ENCODE measurements around the gene SBK3. TPM values are rescaled to one million over a fixed set of nuclear protein-coding genes. Genes with fewer than 3 reads are reported as not detected.
"Not testable (repeated sequence)": the region's sequence is repeated elsewhere in the genome, so short reads cannot be mapped to it uniquely, and the experiment has no call there.

The SBK3 gene
- total RNA-seq, 1 donor from 2014 or later = not detected

- intact Hi-C loops (cut with micrococcal nuclease) = no loop called here
These were observed 24.6 kb downstream of the SBK3 start for GRCh38 chr19:55520691-55521292.

GRCh38 chr19:55519451-55520311 lies 25.7 kb downstream of the SBK3 start:
- intact Hi-C loops (cut with micrococcal nuclease) = no loop called here

DNA sequence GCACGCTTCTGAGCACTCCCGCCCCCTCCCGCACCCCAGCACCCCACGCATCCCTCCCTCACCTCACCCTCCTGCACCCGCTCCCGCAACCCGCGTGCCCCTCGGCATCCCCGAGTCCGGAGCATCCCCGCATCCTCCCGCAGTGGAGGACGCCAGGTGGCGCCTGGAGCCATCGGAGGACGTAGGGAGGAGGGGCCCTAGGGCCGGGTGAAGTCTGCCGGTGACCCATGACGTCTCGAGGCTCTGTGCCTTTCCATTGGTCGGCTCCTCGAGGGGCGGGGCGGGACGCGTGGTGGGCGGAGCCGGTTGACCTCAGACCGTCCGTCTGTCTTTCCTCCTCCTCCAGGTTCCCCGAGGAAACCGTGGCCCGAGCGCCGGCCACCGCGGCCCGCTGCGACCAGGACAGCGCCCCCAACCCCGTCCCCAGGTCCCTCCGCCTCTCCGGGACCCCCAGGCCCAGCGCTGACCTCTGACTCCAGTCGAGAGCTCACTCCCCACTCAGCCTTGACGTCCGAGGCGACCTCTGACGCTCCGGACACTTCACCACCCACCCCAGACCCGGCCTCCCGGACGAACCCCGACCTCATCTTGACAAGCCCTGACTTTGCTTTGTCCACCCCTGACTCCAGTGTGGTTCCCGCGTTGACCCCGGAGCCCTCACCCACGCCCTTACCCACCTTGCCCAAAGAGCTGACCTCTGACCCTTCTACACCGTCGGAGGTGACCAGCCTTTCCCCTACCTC lies 28.3 kb downstream of the SBK3 start:
- intact Hi-C loops (cut with micrococcal nuclease) = loop anchor here (1.0 kb wide), 6 partner anchors 70 to 454 kb away; partner anchors contain the start of genes FIZ1, RDH13 and ZNF784

DNA sequence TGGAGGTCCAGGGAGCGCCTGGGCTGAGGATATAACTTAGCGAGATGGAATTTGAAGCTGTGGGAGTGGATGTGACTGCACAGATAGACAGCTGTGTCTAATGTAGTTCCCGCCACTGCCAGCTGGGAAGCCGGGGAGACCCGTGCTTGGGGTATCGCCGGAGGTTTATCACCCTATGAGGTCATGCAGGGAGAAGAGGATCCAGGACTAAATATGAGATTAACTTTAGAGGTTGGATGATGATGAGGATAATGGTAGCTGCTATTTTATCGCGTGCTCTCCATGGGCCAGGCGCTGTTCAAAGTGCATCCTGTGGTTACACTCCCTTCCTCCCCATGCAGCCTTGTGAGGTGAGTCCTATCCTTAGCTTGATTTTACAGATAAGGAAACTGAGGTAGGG lies 37.2 kb downstream of the SBK3 start:
- intact Hi-C loops (cut with micrococcal nuclease) = no loop called here

DNA sequence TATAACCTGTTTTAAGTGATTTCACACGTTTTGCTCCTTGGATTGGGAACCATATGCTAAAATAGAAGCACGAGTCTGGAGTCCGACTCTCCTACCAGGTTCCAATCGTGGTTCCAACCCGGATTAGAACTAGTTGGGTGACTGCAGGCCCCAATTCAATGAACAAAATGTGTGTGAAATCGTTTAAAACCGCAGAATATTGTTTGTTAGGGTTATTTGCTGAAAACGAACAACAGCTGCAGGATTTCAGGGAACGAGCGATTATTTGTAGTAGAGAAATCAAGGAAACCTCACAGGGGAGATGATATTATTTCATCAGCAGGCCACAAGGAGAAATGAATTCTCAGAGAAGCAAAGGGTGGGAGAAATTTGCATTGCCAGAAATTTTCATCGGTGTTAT lies 40.4 kb downstream of the SBK3 start:
- intact Hi-C loops (cut with micrococcal nuclease) = loop anchor here (5.0 kb wide), 2 partner anchors 118 to 623 kb away; partner anchors contain the start of gene RPL28

- intact Hi-C loops (cut with micrococcal nuclease) = loop anchor here (5.0 kb wide), 2 partner anchors 117 to 622 kb away; partner anchors contain the start of gene RPL28
These were observed 41.1 kb downstream of the SBK3 start for GRCh38 chr19:55504252-55504603.

- intact Hi-C loops (cut with micrococcal nuclease) = loop anchor here (1.0 to 5.0 kb wide), 9 partner anchors 27 to 621 kb away; partner anchors contain the start of genes ISOC2, KMT5C, PPP6R1 and RPL28
These were observed 41.7 kb downstream of the SBK3 start for GRCh38 chr19:55503502-55504251.

DNA sequence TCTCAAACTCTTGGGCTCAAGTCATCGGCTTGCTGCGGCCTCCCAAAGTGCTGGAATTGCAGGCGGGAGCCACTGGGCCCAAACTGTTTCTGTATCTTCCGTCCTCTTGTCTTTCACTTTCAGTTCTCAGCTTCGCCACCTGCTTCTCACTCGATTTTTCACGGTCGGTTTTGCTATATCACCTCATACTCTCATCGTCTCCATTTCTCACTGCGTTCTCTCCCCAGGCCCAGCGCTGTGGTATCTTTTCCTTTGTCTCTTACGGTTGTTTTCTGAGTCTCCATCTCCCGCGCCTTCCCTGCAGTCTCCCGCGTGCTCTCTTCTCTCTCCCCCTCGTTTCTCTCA lies 42.2 kb downstream of the SBK3 start:
- intact Hi-C loops (cut with micrococcal nuclease) = loop anchor here (1.0 to 5.0 kb wide), 9 partner anchors 26 to 621 kb away; partner anchors contain the start of genes ISOC2, KMT5C, PPP6R1 and RPL28

GRCh38 chr19:55502197-55502952 lies 43.0 kb downstream of the SBK3 start:
- intact Hi-C loops (cut with micrococcal nuclease) = loop anchor here (2.0 to 5.0 kb wide), 4 partner anchors 26 to 620 kb away; partner anchors contain the start of genes RPL28 and ZNF628

DNA sequence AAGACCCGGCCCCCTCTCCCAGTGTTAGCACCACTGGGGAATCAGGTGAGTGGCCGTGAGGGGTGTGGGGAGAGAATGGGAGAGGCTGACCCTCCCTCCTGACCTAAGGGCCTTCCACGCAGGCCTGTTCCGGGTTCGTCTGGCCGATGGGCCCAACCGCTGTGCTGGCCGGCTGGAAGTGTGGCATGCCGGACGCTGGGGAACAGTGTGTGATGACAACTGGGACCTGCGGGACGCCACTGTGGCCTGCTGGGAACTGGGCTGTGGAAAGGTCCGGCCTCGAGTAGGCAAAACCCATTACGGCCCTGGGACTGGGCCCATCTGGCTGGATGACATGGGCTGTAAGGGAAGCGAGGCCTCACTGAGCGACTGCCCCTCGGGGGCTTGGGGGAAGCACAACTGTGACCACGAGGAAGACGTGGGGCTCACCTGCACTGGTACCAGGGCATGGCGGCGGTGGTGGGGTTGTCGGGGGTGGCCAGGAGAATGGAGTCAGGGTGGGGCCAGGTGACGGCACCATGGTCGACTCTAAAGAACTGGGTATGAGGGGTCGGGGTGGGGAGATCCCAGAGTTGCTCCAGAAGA lies 44.9 kb downstream of the SBK3 start:
- intact Hi-C loops (cut with micrococcal nuclease) = loop anchor here (5.0 kb wide), 2 partner anchors 113 to 618 kb away; partner anchors contain the start of gene RPL28

- intact Hi-C loops (cut with micrococcal nuclease) = no loop called here
These were observed 47.0 kb downstream of the SBK3 start for GRCh38 chr19:55498246-55498840.

GRCh38 chr19:55497763-55498162 lies 47.6 kb downstream of the SBK3 start:
- intact Hi-C loops (cut with micrococcal nuclease) = no loop called here

- intact Hi-C loops (cut with micrococcal nuclease) = not testable (repeated sequence)
These were observed 48.5 kb downstream of the SBK3 start for GRCh38 chr19:55496820-55497219.

GRCh38 chr19:55495646-55496349 lies 49.5 kb downstream of the SBK3 start:
- intact Hi-C loops (cut with micrococcal nuclease) = no loop called here

- intact Hi-C loops (cut with micrococcal nuclease) = no loop called here
These were observed 51.1 kb downstream of the SBK3 start for GRCh38 chr19:55494172-55494761.

DNA sequence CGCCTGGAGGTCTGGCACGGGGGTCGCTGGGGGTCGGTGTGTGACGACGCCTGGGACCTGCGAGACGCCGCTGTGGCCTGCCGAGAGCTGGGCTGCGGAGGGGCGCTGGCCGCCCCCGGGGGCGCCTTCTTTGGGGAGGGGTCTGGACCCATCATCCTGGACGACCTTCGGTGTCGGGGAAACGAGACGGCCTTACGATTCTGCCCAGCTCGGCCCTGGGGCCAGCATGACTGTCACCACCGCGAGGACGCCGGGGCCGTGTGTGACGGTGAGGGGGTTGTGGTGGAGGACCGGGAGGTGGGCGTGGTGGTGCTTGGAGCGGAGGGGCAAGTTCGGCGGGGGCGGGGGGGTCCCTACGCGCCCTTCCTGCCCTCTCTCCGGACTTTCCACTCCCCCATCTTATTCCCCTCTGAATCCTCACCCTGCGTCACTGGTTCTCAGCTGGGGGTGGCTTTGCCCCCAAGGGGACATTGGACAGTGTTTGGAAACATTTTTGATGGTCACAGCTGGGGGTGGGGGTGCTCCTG lies 51.6 kb downstream of the SBK3 start:
- intact Hi-C loops (cut with micrococcal nuclease) = no loop called here

DNA sequence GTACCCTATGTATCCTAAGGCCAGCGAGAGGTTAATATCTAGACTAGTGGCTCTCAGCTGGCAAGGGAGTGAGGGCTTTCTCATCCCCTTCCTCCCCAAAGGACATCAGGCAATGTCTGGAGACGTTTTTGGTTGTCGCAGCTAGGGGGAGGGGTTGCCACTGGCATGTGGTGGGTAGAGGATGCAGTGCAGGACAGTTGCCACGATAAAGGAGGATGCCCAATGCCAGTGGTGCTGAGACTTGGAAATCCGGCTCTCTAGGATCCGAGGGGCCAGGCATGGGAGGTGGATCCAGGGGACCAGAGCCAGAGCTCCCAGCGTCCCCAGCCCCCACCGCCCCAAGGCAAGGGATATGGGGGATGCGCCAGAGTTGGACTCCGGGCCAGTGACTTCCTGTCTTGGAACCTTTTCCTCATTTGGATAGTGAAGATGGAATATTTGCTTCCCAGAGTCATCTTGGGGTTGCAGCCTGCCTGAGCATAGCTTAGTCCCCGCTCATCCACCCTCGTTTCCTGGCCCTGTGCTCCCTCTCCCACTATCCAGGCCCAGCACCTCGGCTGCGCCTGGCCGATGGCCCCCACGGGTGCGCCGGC lies 52.2 kb downstream of the SBK3 start:
- intact Hi-C loops (cut with micrococcal nuclease) = no loop called here
